Measurements from ENCODE around the gene GSK3B.

DNA sequence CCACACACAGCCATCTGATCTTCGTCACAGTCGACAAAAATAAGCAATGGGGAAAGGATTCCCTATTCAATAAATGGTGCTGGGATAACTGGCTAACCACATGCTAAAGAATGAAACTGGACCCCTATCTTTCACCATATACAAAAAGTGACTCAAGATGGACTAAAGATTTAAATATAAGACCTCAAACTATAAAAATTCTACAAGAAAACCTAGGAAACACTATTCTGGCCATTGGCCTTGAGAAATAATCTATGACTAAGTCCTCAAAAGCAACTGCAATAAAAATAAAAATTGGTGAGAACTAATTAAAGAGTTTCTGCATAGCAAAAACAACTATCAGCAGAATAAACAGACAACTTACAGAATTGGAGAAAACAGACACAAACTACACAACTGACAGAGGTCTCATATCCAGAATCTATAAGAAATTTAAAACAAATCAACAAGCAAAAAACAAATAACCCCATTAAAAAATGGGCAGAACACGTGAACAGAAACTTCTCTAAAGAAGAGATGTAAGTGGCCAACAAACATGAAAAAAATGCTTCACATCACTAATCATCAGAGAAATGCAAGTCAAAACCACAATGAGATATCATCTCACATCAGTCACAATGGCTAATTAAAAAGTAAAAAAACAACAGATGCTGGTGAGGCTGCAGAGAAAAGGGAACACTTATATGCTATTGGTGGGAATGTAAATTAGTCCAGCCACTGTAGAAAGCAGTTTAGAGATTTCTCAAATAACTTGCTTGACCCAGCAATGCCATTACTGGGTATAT, 208.3 kb downstream of the GSK3B start:
- TF ChIP-seq, protein P1, sequence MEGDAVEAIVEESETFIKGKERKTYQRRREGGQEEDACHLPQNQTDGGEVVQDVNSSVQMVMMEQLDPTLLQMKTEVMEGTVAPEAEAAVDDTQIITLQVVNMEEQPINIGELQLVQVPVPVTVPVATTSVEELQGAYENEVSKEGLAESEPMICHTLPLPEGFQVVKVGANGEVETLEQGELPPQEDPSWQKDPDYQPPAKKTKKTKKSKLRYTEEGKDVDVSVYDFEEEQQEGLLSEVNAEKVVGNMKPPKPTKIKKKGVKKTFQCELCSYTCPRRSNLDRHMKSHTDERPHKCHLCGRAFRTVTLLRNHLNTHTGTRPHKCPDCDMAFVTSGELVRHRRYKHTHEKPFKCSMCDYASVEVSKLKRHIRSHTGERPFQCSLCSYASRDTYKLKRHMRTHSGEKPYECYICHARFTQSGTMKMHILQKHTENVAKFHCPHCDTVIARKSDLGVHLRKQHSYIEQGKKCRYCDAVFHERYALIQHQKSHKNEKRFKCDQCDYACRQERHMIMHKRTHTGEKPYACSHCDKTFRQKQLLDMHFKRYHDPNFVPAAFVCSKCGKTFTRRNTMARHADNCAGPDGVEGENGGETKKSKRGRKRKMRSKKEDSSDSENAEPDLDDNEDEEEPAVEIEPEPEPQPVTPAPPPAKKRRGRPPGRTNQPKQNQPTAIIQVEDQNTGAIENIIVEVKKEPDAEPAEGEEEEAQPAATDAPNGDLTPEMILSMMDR (IDR thresholded peaks at IDR 0.05), result no peak
- TF ChIP-seq POLR2A (IDR thresholded peaks at IDR 0.05), result no peak
